ENCODE measurements around the gene OR1F1. TPM values are rescaled to one million over a fixed set of nuclear protein-coding genes. Genes with fewer than 3 reads are reported as not detected.
A peak's percentile ranks its signal among the peaks of the same experiment; 100 is the strongest.

Gene OR1F1
- total and polyA plus RNA-seq, 9 of the 15 experiments (the other 6 are each of a cell fraction or from before 2014, with no cell fraction given), result 0.15 to 0.61 (median 0.35) TPM; not detected in 3

DNA sequence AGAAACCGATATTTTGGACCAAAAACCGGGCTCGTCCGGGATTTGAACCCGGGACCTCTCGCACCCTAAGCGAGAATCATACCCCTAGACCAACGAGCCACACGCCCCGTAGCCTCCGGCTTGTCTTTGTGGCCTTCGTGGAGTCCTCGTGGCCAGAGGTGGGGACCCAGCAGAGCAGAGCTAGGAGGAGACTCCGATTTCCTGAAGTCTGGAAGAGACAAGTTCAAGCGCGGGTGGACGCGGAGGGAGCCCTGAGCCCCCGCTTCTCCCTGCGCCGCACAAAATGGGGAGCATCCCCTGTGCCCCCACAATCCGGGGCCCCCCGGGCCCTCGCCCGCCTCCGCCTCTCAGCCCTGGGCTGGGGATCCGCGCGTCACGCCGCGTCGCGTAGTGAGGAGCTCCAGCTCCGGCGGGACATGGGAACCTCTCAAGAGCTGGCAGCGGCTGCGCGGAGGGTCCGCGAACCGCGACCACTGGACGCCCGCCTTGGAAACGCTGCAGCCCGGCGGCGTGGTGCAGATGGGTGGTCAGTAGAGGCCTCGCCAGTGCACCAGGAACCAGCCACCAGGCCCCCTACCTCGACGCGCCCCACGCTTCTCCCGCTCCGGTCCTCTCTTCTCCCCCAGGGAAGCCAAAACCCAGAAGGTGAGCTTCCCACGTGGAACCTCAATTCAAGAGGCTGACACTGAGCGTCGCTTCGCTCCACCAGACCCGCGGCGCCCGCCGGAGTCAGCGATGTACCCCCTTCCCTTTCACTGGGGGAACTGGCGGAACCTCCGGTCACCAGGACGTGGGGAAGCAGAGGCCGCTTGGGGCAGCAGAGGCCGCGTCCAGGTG is 5.2 kb upstream of the OR1F1 start (continued):
- TF ChIP-seq, protein P1, sequence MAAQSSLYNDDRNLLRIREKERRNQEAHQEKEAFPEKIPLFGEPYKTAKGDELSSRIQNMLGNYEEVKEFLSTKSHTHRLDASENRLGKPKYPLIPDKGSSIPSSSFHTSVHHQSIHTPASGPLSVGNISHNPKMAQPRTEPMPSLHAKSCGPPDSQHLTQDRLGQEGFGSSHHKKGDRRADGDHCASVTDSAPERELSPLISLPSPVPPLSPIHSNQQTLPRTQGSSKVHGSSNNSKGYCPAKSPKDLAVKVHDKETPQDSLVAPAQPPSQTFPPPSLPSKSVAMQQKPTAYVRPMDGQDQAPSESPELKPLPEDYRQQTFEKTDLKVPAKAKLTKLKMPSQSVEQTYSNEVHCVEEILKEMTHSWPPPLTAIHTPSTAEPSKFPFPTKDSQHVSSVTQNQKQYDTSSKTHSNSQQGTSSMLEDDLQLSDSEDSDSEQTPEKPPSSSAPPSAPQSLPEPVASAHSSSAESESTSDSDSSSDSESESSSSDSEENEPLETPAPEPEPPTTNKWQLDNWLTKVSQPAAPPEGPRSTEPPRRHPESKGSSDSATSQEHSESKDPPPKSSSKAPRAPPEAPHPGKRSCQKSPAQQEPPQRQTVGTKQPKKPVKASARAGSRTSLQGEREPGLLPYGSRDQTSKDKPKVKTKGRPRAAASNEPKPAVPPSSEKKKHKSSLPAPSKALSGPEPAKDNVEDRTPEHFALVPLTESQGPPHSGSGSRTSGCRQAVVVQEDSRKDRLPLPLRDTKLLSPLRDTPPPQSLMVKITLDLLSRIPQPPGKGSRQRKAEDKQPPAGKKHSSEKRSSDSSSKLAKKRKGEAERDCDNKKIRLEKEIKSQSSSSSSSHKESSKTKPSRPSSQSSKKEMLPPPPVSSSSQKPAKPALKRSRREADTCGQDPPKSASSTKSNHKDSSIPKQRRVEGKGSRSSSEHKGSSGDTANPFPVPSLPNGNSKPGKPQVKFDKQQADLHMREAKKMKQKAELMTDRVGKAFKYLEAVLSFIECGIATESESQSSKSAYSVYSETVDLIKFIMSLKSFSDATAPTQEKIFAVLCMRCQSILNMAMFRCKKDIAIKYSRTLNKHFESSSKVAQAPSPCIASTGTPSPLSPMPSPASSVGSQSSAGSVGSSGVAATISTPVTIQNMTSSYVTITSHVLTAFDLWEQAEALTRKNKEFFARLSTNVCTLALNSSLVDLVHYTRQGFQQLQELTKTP (IDR thresholded peaks at IDR 0.05; ENCODE audit: low read depth in 1 of 2, partially characterized antibody in 2 of 2), result no peak
- TF ChIP-seq ZNF3 (CRISPR knock-in tag; IDR thresholded peaks at IDR 0.05) (no peak), ZC3H8 (IDR thresholded peaks at IDR 0.05) (no peak), TARDBP (IDR thresholded peaks at IDR 0.05) (no peak), HMG20A (CRISPR knock-in tag; conservative IDR thresholded peaks at IDR 0.05) (no peak), MAFG (tag; conservative IDR thresholded peaks at IDR 0.05) (no peak), SPI1 (IDR thresholded peaks at IDR 0.05; ENCODE audit: borderline replicate concordance, low read depth, low read length) (0 out of 2 replicates have a peak, but pooled peaks have one; percentile 18), SETDB1 (IDR thresholded peaks at IDR 0.05; ENCODE audit: low read length) (no peak), MXI1 (IDR thresholded peaks at IDR 0.05; ENCODE audit: low read depth, low read length) (no peak), CBFA2T3 (IDR thresholded peaks at IDR 0.05) (no peak), MTA3 (IDR thresholded peaks at IDR 0.05; ENCODE audit: borderline replicate concordance) (peak; percentile 16; the same call in 1 of the 2 replicates), ZZZ3 (IDR thresholded peaks at IDR 0.05) (no peak), ZNF324 (CRISPR knock-in tag; IDR thresholded peaks at IDR 0.05) (no peak), FUS (optimal IDR thresholded peaks at IDR 0.05; ENCODE audit: low read depth, low read length) (no peak)
- TF ChIP-seq, protein P2, sequence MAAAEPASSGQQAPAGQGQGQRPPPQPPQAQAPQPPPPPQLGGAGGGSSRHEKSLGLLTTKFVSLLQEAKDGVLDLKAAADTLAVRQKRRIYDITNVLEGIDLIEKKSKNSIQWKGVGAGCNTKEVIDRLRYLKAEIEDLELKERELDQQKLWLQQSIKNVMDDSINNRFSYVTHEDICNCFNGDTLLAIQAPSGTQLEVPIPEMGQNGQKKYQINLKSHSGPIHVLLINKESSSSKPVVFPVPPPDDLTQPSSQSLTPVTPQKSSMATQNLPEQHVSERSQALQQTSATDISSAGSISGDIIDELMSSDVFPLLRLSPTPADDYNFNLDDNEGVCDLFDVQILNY (CRISPR knock-in tag; IDR thresholded peaks at IDR 0.05), result no peak
- TF ChIP-seq, protein P3, sequence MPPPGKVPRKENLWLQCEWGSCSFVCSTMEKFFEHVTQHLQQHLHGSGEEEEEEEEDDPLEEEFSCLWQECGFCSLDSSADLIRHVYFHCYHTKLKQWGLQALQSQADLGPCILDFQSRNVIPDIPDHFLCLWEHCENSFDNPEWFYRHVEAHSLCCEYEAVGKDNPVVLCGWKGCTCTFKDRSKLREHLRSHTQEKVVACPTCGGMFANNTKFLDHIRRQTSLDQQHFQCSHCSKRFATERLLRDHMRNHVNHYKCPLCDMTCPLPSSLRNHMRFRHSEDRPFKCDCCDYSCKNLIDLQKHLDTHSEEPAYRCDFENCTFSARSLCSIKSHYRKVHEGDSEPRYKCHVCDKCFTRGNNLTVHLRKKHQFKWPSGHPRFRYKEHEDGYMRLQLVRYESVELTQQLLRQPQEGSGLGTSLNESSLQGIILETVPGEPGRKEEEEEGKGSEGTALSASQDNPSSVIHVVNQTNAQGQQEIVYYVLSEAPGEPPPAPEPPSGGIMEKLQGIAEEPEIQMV (tag; conservative IDR thresholded peaks at IDR 0.05; ENCODE audit: low read depth), result no peak
- TF ChIP-seq, protein P4, sequence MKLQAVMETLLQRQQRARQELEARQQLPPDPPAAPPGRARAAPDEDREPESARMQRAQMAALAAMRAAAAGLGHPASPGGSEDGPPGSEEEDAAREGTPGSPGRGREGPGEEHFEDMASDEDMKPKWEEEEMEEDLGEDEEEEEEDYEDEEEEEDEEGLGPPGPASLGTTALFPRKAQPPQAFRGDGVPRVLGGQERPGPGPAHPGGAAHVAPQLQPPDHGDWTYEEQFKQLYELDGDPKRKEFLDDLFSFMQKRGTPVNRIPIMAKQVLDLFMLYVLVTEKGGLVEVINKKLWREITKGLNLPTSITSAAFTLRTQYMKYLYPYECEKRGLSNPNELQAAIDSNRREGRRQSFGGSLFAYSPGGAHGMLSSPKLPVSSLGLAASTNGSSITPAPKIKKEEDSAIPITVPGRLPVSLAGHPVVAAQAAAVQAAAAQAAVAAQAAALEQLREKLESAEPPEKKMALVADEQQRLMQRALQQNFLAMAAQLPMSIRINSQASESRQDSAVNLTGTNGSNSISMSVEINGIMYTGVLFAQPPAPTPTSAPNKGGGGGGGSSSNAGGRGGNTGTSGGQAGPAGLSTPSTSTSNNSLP (IDR thresholded peaks at IDR 0.05; ENCODE audit: borderline replicate concordance, low read depth, low read length), result no peak
- TF ChIP-seq, protein P5, sequence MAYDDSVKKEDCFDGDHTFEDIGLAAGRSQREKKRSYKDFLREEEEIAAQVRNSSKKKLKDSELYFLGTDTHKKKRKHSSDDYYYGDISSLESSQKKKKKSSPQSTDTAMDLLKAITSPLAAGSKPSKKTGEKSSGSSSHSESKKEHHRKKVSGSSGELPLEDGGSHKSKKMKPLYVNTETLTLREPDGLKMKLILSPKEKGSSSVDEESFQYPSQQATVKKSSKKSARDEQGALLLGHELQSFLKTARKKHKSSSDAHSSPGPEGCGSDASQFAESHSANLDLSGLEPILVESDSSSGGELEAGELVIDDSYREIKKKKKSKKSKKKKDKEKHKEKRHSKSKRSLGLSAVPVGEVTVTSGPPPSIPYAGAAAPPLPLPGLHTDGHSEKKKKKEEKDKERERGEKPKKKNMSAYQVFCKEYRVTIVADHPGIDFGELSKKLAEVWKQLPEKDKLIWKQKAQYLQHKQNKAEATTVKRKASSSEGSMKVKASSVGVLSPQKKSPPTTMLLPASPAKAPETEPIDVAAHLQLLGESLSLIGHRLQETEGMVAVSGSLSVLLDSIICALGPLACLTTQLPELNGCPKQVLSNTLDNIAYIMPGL (CRISPR knock-in tag; IDR thresholded peaks at IDR 0.05), result peak; percentile 55; the same call in 1 of the 2 replicates
